GM23248 (cell line): ENCODE results near the gene KIF1A. TPM values are rescaled to one million over a fixed set of nuclear protein-coding genes. Genes with fewer than 3 reads are reported as not detected.

Experiments
- DNase-seq: peaks from one replicate; pipeline ENCODE4 v3.0.0-alpha.2; 2015
- H2AFZ ChIP-seq: fragments of 200-600 bp; sonication (generic); 2 replicates; pipeline ENCODE4 v1.6.1; 2016; ENCODE audit warnings: antibody characterized with exemption
- H3F3A ChIP-seq: fragments of 200-600 bp; sonication (generic); 2 replicates; pipeline ENCODE4 v1.6.1; 2016; ENCODE audit warnings: mild to moderate bottlenecking, antibody characterized with exemption, mixed run types; ENCODE audit not compliant: insufficient read depth
- H3K27ac ChIP-seq: fragments of 200-600 bp; sonication (generic); 2 replicates; pipeline ENCODE4 v1.5.1; 2016; ENCODE audit warnings: mild to moderate bottlenecking
- H3K27me3 ChIP-seq: fragments of 200-600 bp; sonication (generic); replicated peaks from 2 replicates; pipeline ENCODE4 v1.6.1; 2016; ENCODE audit warnings: mild to moderate bottlenecking; ENCODE audit not compliant: insufficient read depth
- H3K36me3 ChIP-seq: fragments of 200-600 bp; sonication (generic); 2 replicates; pipeline ENCODE4 v1.6.1; 2016; ENCODE audit warnings: low read depth, mild to moderate bottlenecking
- H3K4me1 ChIP-seq: fragments of 200-600 bp; sonication (generic); 2 replicates; pipeline ENCODE4 v1.6.1; 2016; ENCODE audit warnings: mild to moderate bottlenecking; ENCODE audit not compliant: insufficient read depth
- H3K4me2 ChIP-seq: fragments of 200-600 bp; sonication (generic); one replicate; pipeline ENCODE4 v1.6.1; 2016; ENCODE audit warnings: mild to moderate bottlenecking; ENCODE audit not compliant: unreplicated experiment
- H3K4me3 ChIP-seq: fragments of 200-600 bp; sonication (generic); 2 replicates; pipeline ENCODE4 v1.5.1; 2016; ENCODE audit warnings: mild to moderate bottlenecking
- H3K79me2 ChIP-seq: fragments of 200-600 bp; sonication (generic); 2 replicates; pipeline ENCODE4 v1.6.1; 2016; ENCODE audit warnings: mild to moderate bottlenecking; ENCODE audit not compliant: insufficient read depth
- H3K9ac ChIP-seq: fragments of 200-600 bp; sonication (generic); 2 replicates; pipeline ENCODE4 v1.6.1; 2016; ENCODE audit warnings: mild to moderate bottlenecking
- H3K9me2 ChIP-seq: fragments of 200-600 bp; sonication (generic); 2 replicates; pipeline ENCODE4 v1.6.1; 2016; ENCODE audit warnings: mixed run types, mild to moderate bottlenecking, moderate library complexity; ENCODE audit not compliant: insufficient read depth
- H3K9me3 ChIP-seq: fragments of 200-600 bp; sonication (generic); one replicate; pipeline ENCODE4 v1.6.1; 2017; ENCODE audit warnings: low read depth
- H4K20me1 ChIP-seq: fragments of 200-600 bp; sonication (generic); 2 replicates; pipeline ENCODE4 v1.6.0; 2016; ENCODE audit not compliant: insufficient read depth
- EZH2 ChIP-seq: fragments of 200-600 bp; sonication (generic); IDR thresholded peaks from 2 replicates; pipeline ENCODE4 v1.6.1; 2018; ENCODE audit warnings: antibody characterized with exemption, mild to moderate bottlenecking; ENCODE audit not compliant: insufficient read depth, poor library complexity, severe bottlenecking
- EZH2phosphoT487 ChIP-seq: fragments of 200-600 bp; sonication (generic); IDR thresholded peaks from 2 replicates; pipeline ENCODE4 v1.6.1; 2018; ENCODE audit warnings: antibody characterized with exemption, moderate library complexity, mild to moderate bottlenecking, low read depth; ENCODE audit not compliant: insufficient read depth
- WGBS, 2 experiments: methylation state at CpG; one replicate each; pipeline ENCODE4 v1.1.6; 2015 to 2017; ENCODE audit warnings: low lambda C conversion rate in 2 of 2, low coverage in 1 of 2; ENCODE audit errors: missing lambda C conversion rate in 2 of 2; 5-methylcytosine and 5-hydroxymethylcytosine counted together
- in situ Hi-C: fragments of 300-500 bp; cut with MboI; formaldehyde crosslinking; loops from 2 replicates; pipeline ENCODE4 v1.15.0; 2020
- polyA plus RNA-seq: library from polyadenylated mRNA; unstranded; fragments of >200 nt; fragmentation: Nextera tagmentation; extraction: Ambion mirVana; gene quantifications from 2 replicates; pipeline ENCODE4 v1.2.1, GENCODE V29; 2016
- total RNA-seq: library from RNA; depleted of rRNA; stranded (reverse); fragments of >200 nt; shearing (Covaris generic); gene quantifications from 2 replicates; pipeline ENCODE4 v1.2.3, GENCODE V29; 2014

The KIF1A gene
- total and polyA plus RNA-seq, 2 experiments from 2014 or later: under 0.01 to 0.05 TPM

DNA sequence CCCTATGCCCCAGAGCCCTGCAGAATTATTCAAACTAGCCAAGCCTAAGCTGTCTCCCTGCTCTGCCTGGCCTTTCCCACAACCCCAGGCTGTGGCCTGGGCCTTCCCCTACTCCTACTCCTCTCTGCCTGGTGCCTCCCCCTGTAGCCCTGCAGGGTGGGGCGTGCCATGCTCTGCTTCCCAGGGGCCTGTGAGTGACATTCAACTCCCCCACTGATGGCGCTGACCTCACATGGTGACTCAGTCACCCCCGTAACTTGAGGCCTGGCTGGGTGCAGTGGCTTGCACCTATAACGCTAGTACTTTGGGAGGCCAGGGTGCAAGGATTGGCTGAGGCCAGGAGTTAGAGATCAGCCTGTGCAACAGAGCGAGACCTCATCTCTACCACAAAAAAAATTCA is 60.6 kb downstream of the KIF1A start:
- 88 to 90% methylated on average over 5 of the region's 5 CpGs for WGBS, 2 experiments

DNA sequence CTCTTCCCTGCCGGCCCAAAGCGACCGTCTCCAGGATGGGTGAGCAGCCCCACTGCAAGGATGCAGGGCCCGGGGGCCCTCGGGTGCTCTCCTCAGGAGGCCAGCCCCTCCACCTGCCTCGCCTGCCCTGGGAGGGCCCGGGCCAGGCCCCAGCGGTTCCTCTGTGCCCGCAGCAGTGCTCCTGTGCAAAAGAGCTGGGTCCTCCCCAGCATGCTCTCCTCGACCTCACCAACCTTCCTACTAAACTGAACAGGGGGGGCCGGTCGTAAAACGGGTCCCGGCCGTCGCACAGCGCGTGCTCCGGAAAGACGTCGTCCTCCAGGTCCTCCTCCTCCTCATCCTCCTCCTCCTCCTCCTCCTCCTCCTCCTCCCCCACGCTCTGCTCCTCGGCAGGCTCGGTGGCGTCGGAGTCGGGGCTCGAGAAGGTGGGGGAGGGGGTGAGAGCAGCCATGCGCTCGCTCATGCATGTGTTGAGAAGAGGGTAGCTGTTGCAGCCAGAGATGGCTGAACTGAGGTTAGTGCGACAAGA is 62.9 kb downstream of the KIF1A start:
- Histone ChIP-seq H3K9me2 (no peaks in the 10 kb centered on the region), H3F3A (no peaks in the 10 kb centered on the region), H3K4me3 (no peak overlapping the region), H3K27ac (no peak overlapping the region), H3K27me3 (no peaks in the 10 kb centered on the region), H3K9me3 (no peaks in the 10 kb centered on the region), H2AFZ (no peak overlapping the region), H3K9ac (no peak overlapping the region), H4K20me1 (no peaks in the 10 kb centered on the region), H3K4me2 (no peak overlapping the region), H3K79me2 (no peaks in the 10 kb centered on the region), H3K4me1 (no peaks in the 10 kb centered on the region), H3K36me3 (no peaks in the 10 kb centered on the region)
- DNase-seq: no peak
- no peak for TF ChIP-seq EZH2phosphoT487
- TF ChIP-seq EZH2: no peak
- 49 to 62% methylated on average over 15 to 31 of the region's 31 CpGs for WGBS, 2 experiments
- in situ Hi-C loops: no loop called here

More for the DNA sequence above, 60.6 kb downstream of the KIF1A start:
- Histone ChIP-seq H3K4me1 (no peaks in the 10 kb centered on the region), H3K4me2 (no peak overlapping the region), H3F3A (no peaks in the 10 kb centered on the region), H3K4me3 (no peak overlapping the region), H3K79me2 (no peaks in the 10 kb centered on the region), H3K9me2 (no peaks in the 10 kb centered on the region), H4K20me1 (no peaks in the 10 kb centered on the region), H3K9ac (no peak overlapping the region), H3K27ac (no peak overlapping the region), H3K9me3 (no peaks in the 10 kb centered on the region), H3K27me3 (no peaks in the 10 kb centered on the region), H3K36me3 (no peaks in the 10 kb centered on the region), H2AFZ (no peak overlapping the region)
- TF ChIP-seq EZH2 (no peak), EZH2phosphoT487 (no peak)
- in situ Hi-C loops: no loop called here
- no peak for DNase-seq

- in situ Hi-C loops: no loop called here
- Histone ChIP-seq H3K4me1 (no peaks in the 10 kb centered on the region), H3K9me3 (no peaks in the 10 kb centered on the region), H3K79me2 (no peaks in the 10 kb centered on the region), H3K9me2 (no peaks in the 10 kb centered on the region), H3F3A (no peaks in the 10 kb centered on the region), H2AFZ (no peak overlapping the region), H3K36me3 (no peaks in the 10 kb centered on the region), H4K20me1 (no peaks in the 10 kb centered on the region), H3K9ac (no peak overlapping the region), H3K4me2 (no peak overlapping the region), H3K4me3 (no peak overlapping the region), H3K27me3 (no peaks in the 10 kb centered on the region), H3K27ac (no peak overlapping the region)
- WGBS, 2 experiments: 44 to 59% methylated on average over 9 to 10 of the region's 10 CpGs
- TF ChIP-seq EZH2: no peak
- no peak for TF ChIP-seq EZH2phosphoT487
- DNase-seq: no peak
Measured at GRCh38 chr2:240752209-240752608, 67.8 kb downstream of the KIF1A start.

GRCh38 chr2:240750409-240750808 is 69.6 kb downstream of the KIF1A start:
- no peaks in the 10 kb centered on the region for H3K36me3 ChIP-seq
- no peaks in the 10 kb centered on the region for H3K9me3 ChIP-seq
- H3K27me3 ChIP-seq: no peaks in the 10 kb centered on the region
- DNase-seq: no peak
- no peaks in the 10 kb centered on the region for H3F3A ChIP-seq
- no peak overlapping the region for H3K9ac ChIP-seq
- WGBS, 2 experiments: 78 to 81% methylated on average over 20 to 22 of the region's 22 CpGs
- H3K4me1 ChIP-seq: no peaks in the 10 kb centered on the region
- no peaks in the 10 kb centered on the region for H3K79me2 ChIP-seq
- no peak overlapping the region for H3K27ac ChIP-seq
- H3K4me2 ChIP-seq: no peak overlapping the region
- H3K9me2 ChIP-seq: no peaks in the 10 kb centered on the region
- TF ChIP-seq EZH2: no peak
- TF ChIP-seq EZH2phosphoT487: no peak
- H2AFZ ChIP-seq: no peak overlapping the region
- no peaks in the 10 kb centered on the region for H4K20me1 ChIP-seq
- in situ Hi-C loops: no loop called here
- H3K4me3 ChIP-seq: no peak overlapping the region

GRCh38 chr2:240749516-240749915 is 70.5 kb downstream of the KIF1A start:
- H3K4me2 ChIP-seq: no peak overlapping the region
- H2AFZ ChIP-seq: no peak overlapping the region
- no peaks in the 10 kb centered on the region for H3K36me3 ChIP-seq
- H4K20me1 ChIP-seq: no peaks in the 10 kb centered on the region
- TF ChIP-seq EZH2phosphoT487 (no peak), EZH2 (no peak)
- H3K9me3 ChIP-seq: no peaks in the 10 kb centered on the region
- H3K27ac ChIP-seq: no peak overlapping the region
- DNase-seq: no peak
- in situ Hi-C loops: no loop called here
- H3K9ac ChIP-seq: no peak overlapping the region
- H3K79me2 ChIP-seq: no peaks in the 10 kb centered on the region
- no peak overlapping the region for H3K4me3 ChIP-seq
- H3K9me2 ChIP-seq: no peaks in the 10 kb centered on the region
- H3F3A ChIP-seq: no peaks in the 10 kb centered on the region
- 55% methylated on average over 7 of the region's 7 CpGs for WGBS, 2 experiments
- no peaks in the 10 kb centered on the region for H3K4me1 ChIP-seq
- no peaks in the 10 kb centered on the region for H3K27me3 ChIP-seq
